ENCODE measurements around the gene OST4. TPM values are rescaled to one million over a fixed set of nuclear protein-coding genes. Genes with fewer than 3 reads are reported as not detected.

OST4 gene
- total RNA-seq, 1 experiment from 2014 or later, result 258 TPM

DNA sequence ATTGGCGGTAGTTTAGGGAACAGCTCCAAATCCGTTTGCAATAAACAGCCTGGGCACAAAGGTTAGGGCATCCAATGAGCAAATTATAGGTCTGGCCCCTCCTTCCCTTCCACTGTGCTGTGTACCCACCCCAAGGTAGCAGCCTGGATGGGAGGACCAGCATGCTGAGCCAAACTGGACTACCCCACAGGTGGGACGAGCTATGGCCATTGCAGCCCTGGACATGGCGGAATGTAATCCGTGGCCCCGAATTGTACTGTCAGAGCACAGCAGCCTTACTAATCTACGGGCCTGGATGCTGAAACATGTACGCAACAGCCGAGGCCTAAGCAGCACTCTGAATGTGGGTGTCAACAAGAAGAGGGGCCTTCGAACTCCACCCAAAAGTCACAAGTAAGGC, 13.2 kb downstream of the OST4 start:
- Histone ChIP-seq H4K20me1 (ENCODE audit: low read length) (no peaks in the 10 kb centered on the region), H3K4me1 (ENCODE audit: insufficient read depth, low read length) (no peaks in the 10 kb centered on the region), H3K9ac (ENCODE audit: low read length) (no peak overlapping the region), H3K79me2 (ENCODE audit: low read length) (no peaks in the 10 kb centered on the region), H3K36me3 (ENCODE audit: low read depth, low read length) (no peaks in the 10 kb centered on the region), H2AFZ (ENCODE audit: low read length) (no peak overlapping the region), H3K9me2 (replicated peaks; ENCODE audit: low read length) (no peaks in the 10 kb centered on the region), H3K27me3 (ENCODE audit: low read length) (no peaks in the 10 kb centered on the region), H3K4me3 (ENCODE audit: low read length) (no peak overlapping the region), H3K4me2 (ENCODE audit: low read length) (no peak overlapping the region), H3K9me3 (ENCODE audit: low read length) (no peaks in the 10 kb centered on the region), H3F3A (ENCODE audit: low read length, unreplicated experiment) (no peaks in the 10 kb centered on the region), H3K27ac (ENCODE audit: low read length) (no peak overlapping the region)
- ChIA-PET POLR2A (ENCODE audit: unreplicated experiment) (no interaction called here), CTCF (no interaction called here)
- no peak for DNase-seq
- no TSS peak for BruUV-seq (replicated peaks)
- TF ChIP-seq CTCF (conservative IDR thresholded peaks at IDR 0.05; ENCODE audit: low read depth, low read length) (no peak), EZH2 (IDR thresholded peaks at IDR 0.05; ENCODE audit: low read length, unreplicated experiment) (no peak), EZH2phosphoT487 (IDR thresholded peaks at IDR 0.05; ENCODE audit: borderline replicate concordance, low read length) (no peak)
- intact Hi-C loops (cut with micrococcal nuclease), result no loop called here
- no peak for ATAC-seq

DNA sequence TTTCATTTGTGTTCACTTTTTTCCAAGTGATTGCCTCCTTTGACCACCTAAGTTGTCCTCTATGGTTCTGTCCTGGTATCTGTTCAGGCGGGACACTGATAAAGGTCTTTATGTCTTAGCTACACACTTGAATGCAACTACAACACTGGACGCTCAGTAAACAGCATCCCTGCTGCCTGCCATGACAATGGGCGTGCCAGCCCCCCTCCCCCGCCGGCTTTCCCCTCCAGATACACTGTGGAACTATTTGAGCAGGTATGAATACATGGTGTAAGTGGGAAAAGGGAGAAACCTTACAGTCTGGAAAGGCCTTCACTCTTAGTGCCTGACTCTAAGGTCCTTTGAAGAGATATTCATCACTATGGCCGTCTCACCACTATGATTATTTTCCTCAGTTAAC, 14.3 kb downstream of the OST4 start:
- TF ChIP-seq CTCF (conservative IDR thresholded peaks at IDR 0.05; ENCODE audit: low read depth, low read length) (no peak), EZH2 (IDR thresholded peaks at IDR 0.05; ENCODE audit: low read length, unreplicated experiment) (no peak), EZH2phosphoT487 (IDR thresholded peaks at IDR 0.05; ENCODE audit: borderline replicate concordance, low read length) (no peak)
- CTCF ChIA-PET, result no interaction called here
- no peaks in the 10 kb centered on the region for H3F3A ChIP-seq (ENCODE audit: low read length, unreplicated experiment)
- intact Hi-C loops (cut with micrococcal nuclease), result no loop called here
- no peaks in the 10 kb centered on the region for H4K20me1 ChIP-seq (ENCODE audit: low read length)
- no peak overlapping the region for H3K4me2 ChIP-seq (ENCODE audit: low read length)
- no TSS peak for BruUV-seq (replicated peaks)
- ATAC-seq (no peak), DNase-seq (no peak)
- no peak overlapping the region for H3K4me3 ChIP-seq (ENCODE audit: low read length)
- H3K79me2 ChIP-seq (ENCODE audit: low read length), result no peaks in the 10 kb centered on the region
- H3K36me3 ChIP-seq (ENCODE audit: low read depth, low read length), result no peaks in the 10 kb centered on the region
- H3K9me3 ChIP-seq (ENCODE audit: low read length), result no peaks in the 10 kb centered on the region
- no peak overlapping the region for H2AFZ ChIP-seq (ENCODE audit: low read length)
- no peak overlapping the region for H3K9ac ChIP-seq (ENCODE audit: low read length)
- no peak overlapping the region for H3K27ac ChIP-seq (ENCODE audit: low read length)
- H3K27me3 ChIP-seq (ENCODE audit: low read length), result no peaks in the 10 kb centered on the region
- no peaks in the 10 kb centered on the region for H3K9me2 ChIP-seq (replicated peaks; ENCODE audit: low read length)
- H3K4me1 ChIP-seq (ENCODE audit: insufficient read depth, low read length), result peaks cover 5% of the 10 kb centered on the region; the same call in 1 of the 2 replicates
- POLR2A ChIA-PET (ENCODE audit: unreplicated experiment), result no interaction called here

- Histone ChIP-seq H3K27me3 (ENCODE audit: low read length) (no peaks in the 10 kb centered on the region), H3K9me2 (replicated peaks; ENCODE audit: low read length) (no peaks in the 10 kb centered on the region), H3K79me2 (ENCODE audit: low read length) (no peaks in the 10 kb centered on the region), H3K4me3 (ENCODE audit: low read length) (no peak overlapping the region), H3F3A (ENCODE audit: low read length, unreplicated experiment) (no peaks in the 10 kb centered on the region), H3K4me1 (ENCODE audit: insufficient read depth, low read length) (peaks cover 8% of the 10 kb centered on the region; the same call in 1 of the 2 replicates), H3K27ac (ENCODE audit: low read length) (no peak overlapping the region), H3K36me3 (ENCODE audit: low read depth, low read length) (no peaks in the 10 kb centered on the region), H3K9me3 (ENCODE audit: low read length) (no peaks in the 10 kb centered on the region), H3K9ac (ENCODE audit: low read length) (no peak overlapping the region), H4K20me1 (ENCODE audit: low read length) (no peaks in the 10 kb centered on the region), H3K4me2 (ENCODE audit: low read length) (no peak overlapping the region), H2AFZ (ENCODE audit: low read length) (no peak overlapping the region)
- POLR2A ChIA-PET (ENCODE audit: unreplicated experiment), result no interaction called here
- intact Hi-C loops (cut with micrococcal nuclease), result no loop called here
- ATAC-seq, result no peak
- no peak for TF ChIP-seq EZH2phosphoT487 (IDR thresholded peaks at IDR 0.05; ENCODE audit: borderline replicate concordance, low read length)
- TF ChIP-seq CTCF (conservative IDR thresholded peaks at IDR 0.05; ENCODE audit: low read depth, low read length), result no peak
- no peak for TF ChIP-seq EZH2 (IDR thresholded peaks at IDR 0.05; ENCODE audit: low read length, unreplicated experiment)
- DNase-seq, result no peak
- CTCF ChIA-PET, result no interaction called here
- no TSS peak for BruUV-seq (replicated peaks)
These were observed 16.7 kb downstream of the OST4 start for GRCh38 chr2:27054721-27055120.

Measured in PC-3 (cell line).